Loucy (cell line): ENCODE results near the gene GRM7.

ENCODE experiments used
- H2AFZ ChIP-seq: fragments of 200-600 bp; sonication (generic); 2 replicates; pipeline ENCODE4 v1.6.0; 2016; ENCODE audit warnings: antibody characterized with exemption, mild to moderate bottlenecking, low read length, moderate library complexity
- H3F3A ChIP-seq: fragments of 200-600 bp; 2 replicates; pipeline ENCODE4 v1.6.0; 2016; ENCODE audit warnings: antibody characterized with exemption, low read depth, mild to moderate bottlenecking
- H3K27me3 ChIP-seq: fragments of 200-600 bp; sonication (generic); 2 replicates; pipeline ENCODE4 v1.6.1; 2014; ENCODE audit warnings: low read length, mild to moderate bottlenecking; ENCODE audit not compliant: insufficient read depth, poor library complexity, severe bottlenecking
- H3K36me3 ChIP-seq: fragments of 200-600 bp; sonication (generic); 2 replicates; pipeline ENCODE4 v1.6.1; 2016; ENCODE audit warnings: low read length; ENCODE audit not compliant: insufficient read depth
- H3K4me1 ChIP-seq: fragments of 200-600 bp; sonication (generic); 2 replicates; pipeline ENCODE4 v1.5.1; 2014; ENCODE audit warnings: low read length, mild to moderate bottlenecking; ENCODE audit not compliant: insufficient read depth, poor library complexity, severe bottlenecking
- H3K4me2 ChIP-seq: fragments of 200-600 bp; sonication (generic); 2 replicates; pipeline ENCODE4 v1.6.0; 2014; ENCODE audit warnings: antibody characterized with exemption, low read length, low read depth, mild to moderate bottlenecking; ENCODE audit not compliant: poor library complexity, severe bottlenecking
- H3K4me3 ChIP-seq: fragments of 200-600 bp; sonication (generic); 2 replicates; pipeline ENCODE4 v1.5.1; 2014; ENCODE audit warnings: low read length, mild to moderate bottlenecking, mixed read lengths; ENCODE audit not compliant: poor library complexity, severe bottlenecking
- H3K79me2 ChIP-seq: fragments of 200-600 bp; sonication (generic); 2 replicates; pipeline ENCODE4 v1.6.1; 2014; ENCODE audit warnings: low read length; ENCODE audit not compliant: insufficient read depth
- H3K9ac ChIP-seq: fragments of 200-600 bp; sonication (generic); 2 replicates; pipeline ENCODE4 v1.6.0; 2014; ENCODE audit warnings: mild to moderate bottlenecking, low read depth, low read length, moderate library complexity; ENCODE audit not compliant: poor library complexity, severe bottlenecking
- H3K9me2 ChIP-seq: fragments of 200-600 bp; sonication (generic); replicated peaks from 2 replicates; pipeline ENCODE4 v1.6.1; 2016; ENCODE audit warnings: low read depth, low read length, mixed read lengths
- H3K9me3 ChIP-seq: fragments of 200-600 bp; sonication (generic); 2 replicates; pipeline ENCODE4 v1.6.1; 2014; ENCODE audit warnings: mild to moderate bottlenecking, antibody characterized with exemption, low read length, low read depth; ENCODE audit not compliant: insufficient read depth
- H4K20me1 ChIP-seq: fragments of 200-600 bp; sonication (generic); 2 replicates; pipeline ENCODE4 v1.6.0; 2014; ENCODE audit warnings: antibody characterized with exemption, low read length, mild to moderate bottlenecking; ENCODE audit not compliant: insufficient read depth, poor library complexity, severe bottlenecking
- EZH2phosphoT487 ChIP-seq: fragments of 200-600 bp; IDR thresholded peaks from 2 replicates; pipeline ENCODE4 v1.6.1; 2018; ENCODE audit warnings: antibody characterized with exemption, mild to moderate bottlenecking, moderate library complexity, borderline replicate concordance
- TF ChIP-seq, protein P1 (sequence below): fragments of 200-600 bp; sonication (generic); conservative IDR thresholded peaks from 2 replicates; pipeline ENCODE4 v1.5.1; 2014; ENCODE audit warnings: mild to moderate bottlenecking, antibody characterized with exemption, low read length

The GRM7 gene

GRCh38 chr3:7029562-7029961 is 168.6 kb downstream of the GRM7 start:
- Histone ChIP-seq H3K4me3 (no peak overlapping the region), H3K9ac (no peak overlapping the region), H3K4me1 (no peaks in the 10 kb centered on the region), H3K9me3 (no peaks in the 10 kb centered on the region), H3K4me2 (no peak overlapping the region), H3F3A (no peaks in the 10 kb centered on the region), H2AFZ (no peak overlapping the region), H3K9me2 (no peaks in the 10 kb centered on the region), H3K36me3 (no peaks in the 10 kb centered on the region), H3K79me2 (no peaks in the 10 kb centered on the region), H4K20me1 (no peaks in the 10 kb centered on the region), H3K27me3 (no peaks in the 10 kb centered on the region)
- no peak for TF ChIP-seq EZH2phosphoT487
- TF ChIP-seq, protein P1, sequence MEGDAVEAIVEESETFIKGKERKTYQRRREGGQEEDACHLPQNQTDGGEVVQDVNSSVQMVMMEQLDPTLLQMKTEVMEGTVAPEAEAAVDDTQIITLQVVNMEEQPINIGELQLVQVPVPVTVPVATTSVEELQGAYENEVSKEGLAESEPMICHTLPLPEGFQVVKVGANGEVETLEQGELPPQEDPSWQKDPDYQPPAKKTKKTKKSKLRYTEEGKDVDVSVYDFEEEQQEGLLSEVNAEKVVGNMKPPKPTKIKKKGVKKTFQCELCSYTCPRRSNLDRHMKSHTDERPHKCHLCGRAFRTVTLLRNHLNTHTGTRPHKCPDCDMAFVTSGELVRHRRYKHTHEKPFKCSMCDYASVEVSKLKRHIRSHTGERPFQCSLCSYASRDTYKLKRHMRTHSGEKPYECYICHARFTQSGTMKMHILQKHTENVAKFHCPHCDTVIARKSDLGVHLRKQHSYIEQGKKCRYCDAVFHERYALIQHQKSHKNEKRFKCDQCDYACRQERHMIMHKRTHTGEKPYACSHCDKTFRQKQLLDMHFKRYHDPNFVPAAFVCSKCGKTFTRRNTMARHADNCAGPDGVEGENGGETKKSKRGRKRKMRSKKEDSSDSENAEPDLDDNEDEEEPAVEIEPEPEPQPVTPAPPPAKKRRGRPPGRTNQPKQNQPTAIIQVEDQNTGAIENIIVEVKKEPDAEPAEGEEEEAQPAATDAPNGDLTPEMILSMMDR = no peak

GRCh38 chr3:7038394-7038793 is 177.5 kb downstream of the GRM7 start:
- H2AFZ ChIP-seq = no peak overlapping the region
- H3K4me3 ChIP-seq = no peak overlapping the region
- H3K9me2 ChIP-seq = no peaks in the 10 kb centered on the region
- no peaks in the 10 kb centered on the region for H3K27me3 ChIP-seq
- H3K4me1 ChIP-seq = no peaks in the 10 kb centered on the region
- no peaks in the 10 kb centered on the region for H3K36me3 ChIP-seq
- H4K20me1 ChIP-seq = no peaks in the 10 kb centered on the region
- no peaks in the 10 kb centered on the region for H3F3A ChIP-seq
- no peaks in the 10 kb centered on the region for H3K79me2 ChIP-seq
- TF ChIP-seq, protein P1 = no peak
- H3K9me3 ChIP-seq = no peaks in the 10 kb centered on the region
- H3K9ac ChIP-seq = no peak overlapping the region
- no peak overlapping the region for H3K4me2 ChIP-seq

- TF ChIP-seq, protein P1 = no peak
- TF ChIP-seq EZH2phosphoT487 = no peak
- Histone ChIP-seq H3K36me3 (no peaks in the 10 kb centered on the region), H3K9me2 (no peaks in the 10 kb centered on the region), H4K20me1 (no peaks in the 10 kb centered on the region), H3K9ac (no peak overlapping the region), H3F3A (no peaks in the 10 kb centered on the region), H3K9me3 (no peaks in the 10 kb centered on the region), H3K27me3 (no peaks in the 10 kb centered on the region), H2AFZ (no peak overlapping the region), H3K79me2 (no peaks in the 10 kb centered on the region), H3K4me1 (no peaks in the 10 kb centered on the region), H3K4me2 (no peak overlapping the region), H3K4me3 (no peak overlapping the region)
These were observed 201.8 kb downstream of the GRM7 start for GRCh38 chr3:7062714-7063113.
